DMS153 (cell line): ENCODE results near the gene ZNF469.
"Not testable (repeated sequence)": the region's sequence is repeated elsewhere in the genome, so short reads cannot be mapped to it uniquely, and the experiment has no call there.

ENCODE experiments used
- DNase-seq: peaks from one replicate; lab custom pipeline; 2025; lab: John Stamatoyannopoulos, UW

ZNF469 gene

DNA sequence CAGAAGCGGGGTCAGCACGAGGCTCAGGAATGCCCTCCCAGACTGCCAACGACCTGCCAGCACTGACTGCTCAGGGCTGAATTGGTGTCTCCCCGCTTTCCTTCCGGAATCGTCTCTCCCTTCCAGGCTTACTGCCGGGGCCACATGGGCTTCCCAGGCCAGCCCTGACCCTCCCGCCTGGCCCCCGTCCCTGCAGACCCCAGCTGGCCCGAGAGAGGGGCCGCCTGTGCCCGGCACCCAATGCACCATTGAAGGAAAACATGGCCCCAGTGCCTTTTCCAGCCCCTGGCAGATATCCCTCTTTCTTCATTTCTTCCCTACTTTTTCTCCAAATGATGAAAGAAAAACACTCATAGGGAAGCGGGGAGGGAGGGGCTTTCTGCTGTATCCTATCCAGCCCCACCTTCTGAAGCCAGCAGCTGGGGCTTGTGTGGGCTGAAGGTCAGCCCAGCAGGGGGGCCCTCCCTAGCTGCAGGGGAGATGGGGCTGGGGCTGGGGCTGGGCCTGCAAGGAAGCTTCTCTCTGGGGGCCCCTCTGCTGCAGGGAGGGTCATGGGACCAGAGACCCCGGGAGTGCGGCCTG lies 25.9 kb downstream of the ZNF469 start:
- no peak for DNase-seq

DNA sequence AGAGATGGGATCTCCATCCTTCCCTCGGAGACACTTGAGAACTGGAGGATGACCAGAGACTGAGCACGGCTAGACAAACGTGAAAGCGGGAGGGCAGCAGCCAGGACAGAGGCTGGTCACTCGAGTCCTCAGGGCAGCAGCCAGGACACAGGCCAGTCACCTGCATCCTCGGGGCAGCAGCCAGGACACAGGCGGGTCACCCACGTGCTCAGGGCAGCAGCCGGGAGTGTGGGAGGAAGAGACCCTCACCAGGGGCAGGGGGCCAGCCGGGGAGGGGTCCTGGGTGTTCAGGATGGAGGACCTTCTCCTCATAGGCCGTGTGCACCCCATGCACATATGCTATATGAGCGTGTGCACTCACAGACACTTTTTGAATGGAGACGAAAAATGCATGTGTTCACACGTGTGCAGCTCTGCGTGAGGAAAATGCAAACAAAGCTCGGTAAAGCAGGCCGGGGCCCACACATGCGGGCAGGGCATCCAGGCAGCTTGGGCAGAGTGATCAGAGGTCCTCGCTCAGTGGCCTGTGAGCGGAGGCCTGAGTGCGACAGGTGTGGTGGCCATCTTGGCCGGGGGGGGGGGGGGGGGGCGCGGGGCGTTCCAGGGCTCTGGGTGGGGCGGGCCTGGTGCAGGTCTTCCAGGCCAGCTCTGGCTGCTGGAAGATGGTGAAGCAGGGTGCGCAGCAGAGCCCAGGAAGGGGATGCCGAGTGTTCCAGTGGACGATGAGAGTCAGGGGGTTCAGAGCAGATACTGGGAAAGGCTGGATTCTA lies 26.7 kb downstream of the ZNF469 start:
- DNase-seq, result no peak

- not testable (repeated sequence) for DNase-seq
Measured at GRCh38 chr16:88410297-88410968, 27.7 kb downstream of the ZNF469 start.

DNA sequence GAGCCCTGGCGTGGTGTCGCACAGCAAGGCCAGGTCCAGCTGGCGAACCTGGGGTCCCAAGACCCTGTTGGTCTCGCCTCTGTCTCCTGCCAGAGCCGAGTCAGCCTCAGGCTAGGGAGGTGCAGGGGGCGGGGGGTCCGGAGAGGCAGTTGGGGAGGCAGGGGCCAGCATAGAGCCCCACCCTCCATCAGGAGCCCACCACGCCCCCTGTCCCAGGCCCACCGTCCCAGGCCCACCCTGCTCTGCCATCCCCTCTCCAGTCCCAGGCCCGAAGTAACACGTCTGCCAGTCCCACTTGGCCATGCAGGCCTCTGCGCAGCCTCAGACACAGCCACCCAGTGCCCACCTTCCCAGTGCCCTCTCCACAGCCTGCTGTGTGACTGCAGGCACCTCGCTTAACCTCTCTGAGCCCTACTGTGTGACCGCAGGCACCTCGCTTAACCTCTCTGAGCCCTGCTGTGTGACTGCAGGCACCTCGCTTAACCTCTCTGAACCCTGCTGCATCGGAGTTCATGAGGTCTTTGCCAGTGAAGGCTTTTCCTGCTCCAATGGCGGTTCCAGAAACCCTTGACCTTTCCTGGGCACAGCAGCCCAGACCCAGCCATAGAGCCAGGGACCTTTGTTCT lies 29.3 kb downstream of the ZNF469 start:
- DNase-seq, result no peak

GRCh38 chr16:88412766-88413165 lies 30.0 kb downstream of the ZNF469 start:
- DNase-seq, result no peak

DNA sequence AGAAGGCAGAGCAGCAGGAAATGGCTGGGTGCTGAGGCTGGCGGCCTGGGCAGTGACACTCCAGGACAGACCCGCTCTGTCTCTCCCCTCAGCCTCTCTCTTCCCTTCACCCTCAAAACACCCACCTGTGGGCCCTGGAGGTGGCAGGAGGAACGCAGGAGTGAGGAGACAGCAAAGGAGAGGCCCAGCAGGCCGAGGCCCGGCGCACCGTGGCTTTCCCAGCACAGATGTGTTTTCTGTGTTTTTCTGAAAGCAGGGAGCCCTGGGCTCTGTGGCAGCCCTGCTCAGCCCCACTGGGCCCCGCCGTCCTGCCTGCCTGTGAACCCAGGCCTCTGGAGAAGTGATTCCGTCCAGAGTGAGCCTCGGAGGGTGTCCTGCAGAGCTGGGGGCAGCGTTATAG lies 30.5 kb downstream of the ZNF469 start:
- DNase-seq, result no peak

DNA sequence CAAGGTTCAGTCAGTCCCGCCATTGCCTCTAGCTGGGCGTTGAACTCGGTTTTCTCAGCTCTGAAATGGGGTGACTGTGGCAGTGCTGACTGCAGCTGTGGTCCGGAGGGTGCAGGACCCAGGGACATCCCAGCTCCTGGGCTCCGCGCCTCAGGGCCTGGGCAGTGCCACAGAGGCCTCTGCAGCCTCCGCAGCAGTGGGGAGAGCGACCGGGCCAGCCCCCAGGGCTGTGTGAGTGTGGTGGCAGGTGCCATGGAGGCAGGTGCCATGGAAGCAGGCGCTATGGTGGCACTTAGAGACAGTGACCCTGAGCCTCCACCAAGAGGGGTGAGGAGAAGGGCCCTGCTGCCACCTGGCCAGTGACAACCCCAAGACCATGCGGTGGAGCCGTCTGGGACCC lies 30.9 kb downstream of the ZNF469 start:
- no peak for DNase-seq

- no peak for DNase-seq
Measured at GRCh38 chr16:88414521-88415380, 32.0 kb downstream of the ZNF469 start.

DNA sequence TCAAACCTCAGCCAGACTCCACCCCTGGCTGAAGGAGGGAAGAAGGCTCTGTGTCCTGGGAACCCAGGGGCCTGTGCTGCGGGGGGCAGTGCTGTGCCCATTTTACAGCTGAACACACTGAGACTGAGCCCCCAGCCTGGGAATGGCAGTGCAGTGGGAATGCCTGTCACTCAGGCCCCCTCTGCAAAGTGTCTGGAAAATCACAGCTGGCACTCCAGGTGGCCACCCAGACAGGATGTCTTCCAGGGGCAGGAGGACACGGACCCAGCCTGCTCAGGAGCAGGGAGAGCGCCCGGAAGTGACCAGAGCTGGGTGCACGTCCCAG lies 32.6 kb downstream of the ZNF469 start:
- DNase-seq, result no peak

GRCh38 chr16:88415713-88416323 lies 33.1 kb downstream of the ZNF469 start:
- DNase-seq, result no peak

DNA sequence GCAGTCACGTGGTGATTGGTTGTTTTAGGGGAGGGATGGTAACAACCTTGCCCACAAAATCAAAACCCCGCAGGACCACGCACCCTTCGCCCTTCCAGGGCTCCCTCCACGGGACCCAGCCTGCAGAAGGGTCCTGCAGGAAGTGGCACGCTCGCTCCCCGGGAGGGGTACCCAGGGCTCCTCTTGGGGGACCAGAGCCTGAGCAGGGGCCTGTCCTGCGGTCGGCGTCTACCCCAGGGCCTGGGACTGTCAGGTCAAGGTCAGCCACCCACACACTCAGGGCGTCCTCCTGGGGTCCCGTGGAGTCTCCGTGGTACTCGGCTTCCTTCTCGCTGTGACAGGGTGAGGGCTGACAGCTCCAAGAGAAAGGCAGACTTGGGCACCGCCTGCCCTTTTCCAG lies 33.9 kb downstream of the ZNF469 start:
- DNase-seq, result no peak

DNA sequence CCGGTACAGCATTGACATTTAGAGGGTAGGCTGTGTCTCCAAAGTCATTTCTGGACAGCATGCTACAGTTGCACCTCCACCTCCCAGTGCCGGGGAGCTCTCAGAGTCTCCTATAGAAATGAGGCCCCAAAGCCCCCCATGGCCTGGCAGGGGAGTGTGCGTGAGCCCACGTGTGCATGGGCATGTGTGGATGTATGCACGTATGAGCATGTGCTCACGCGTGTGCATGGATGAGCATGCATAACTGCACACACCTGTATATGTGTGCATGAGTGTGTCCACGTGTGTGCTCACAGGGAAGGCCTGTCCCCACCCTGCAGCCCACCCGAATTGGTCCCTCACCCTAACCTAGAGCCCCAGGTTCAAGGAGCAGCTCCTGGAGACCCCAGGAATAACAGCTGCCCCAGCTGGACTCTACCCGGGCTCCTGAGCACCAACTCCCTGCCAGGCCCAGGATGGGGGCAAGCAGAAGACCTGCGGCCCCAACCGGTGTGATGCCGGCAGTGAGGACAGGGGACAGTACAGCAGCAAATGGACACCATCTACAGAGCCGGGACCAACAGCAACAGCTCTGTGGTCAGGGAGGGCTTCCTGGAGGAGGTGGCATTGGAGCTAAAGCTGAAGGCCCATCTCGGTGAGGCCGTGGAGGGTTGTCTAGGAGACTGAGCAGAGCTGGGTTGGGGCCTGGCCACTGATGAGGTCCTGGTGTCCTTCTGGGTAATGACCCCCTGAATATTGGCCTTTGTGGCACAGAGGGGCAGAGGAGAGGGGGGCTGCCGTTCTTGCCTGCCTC lies 35.1 kb downstream of the ZNF469 start:
- no peak for DNase-seq

- no peak for DNase-seq
Measured at GRCh38 chr16:88418869-88419268, 36.1 kb downstream of the ZNF469 start.

DNA sequence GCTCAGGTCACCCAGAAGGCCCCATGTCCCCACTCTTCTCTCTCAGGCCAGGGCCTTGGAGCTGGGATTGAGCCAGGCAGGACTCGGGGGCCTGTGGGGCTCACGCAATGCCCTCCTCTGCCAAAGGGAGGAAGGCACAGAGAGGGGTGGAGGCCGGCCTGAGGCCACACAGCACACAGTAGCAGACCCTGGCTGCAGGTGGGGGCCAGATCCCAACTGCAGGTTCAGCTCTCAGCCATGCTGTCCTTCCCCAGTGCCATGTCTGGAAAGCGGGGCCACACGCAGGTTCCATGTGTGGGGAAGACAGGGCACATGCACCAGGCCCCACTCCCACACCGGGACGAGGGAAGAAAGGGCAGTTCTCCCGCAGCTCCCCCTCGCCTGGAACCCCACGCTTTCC lies 37.0 kb downstream of the ZNF469 start:
- DNase-seq, result no peak

DNA sequence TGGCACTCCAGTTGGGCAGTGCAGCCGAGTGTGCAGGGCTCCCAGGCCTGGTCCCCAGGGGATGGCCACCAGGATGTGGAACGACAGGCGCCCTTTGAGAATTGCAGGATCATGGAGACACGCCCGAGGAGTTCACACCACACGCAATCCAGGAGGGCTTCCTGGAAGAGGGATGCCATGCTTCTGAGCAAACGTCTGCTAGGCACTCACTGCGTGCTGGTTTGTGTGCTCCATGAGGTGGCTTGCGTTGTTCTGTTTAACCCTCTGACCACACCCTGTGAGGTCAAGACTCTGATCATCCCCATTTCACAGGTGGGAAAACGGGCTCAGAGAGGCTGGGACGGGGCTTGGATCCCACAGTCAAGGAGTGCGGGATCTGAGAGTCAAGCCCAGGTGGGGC lies 37.7 kb downstream of the ZNF469 start:
- no peak for DNase-seq

DNA sequence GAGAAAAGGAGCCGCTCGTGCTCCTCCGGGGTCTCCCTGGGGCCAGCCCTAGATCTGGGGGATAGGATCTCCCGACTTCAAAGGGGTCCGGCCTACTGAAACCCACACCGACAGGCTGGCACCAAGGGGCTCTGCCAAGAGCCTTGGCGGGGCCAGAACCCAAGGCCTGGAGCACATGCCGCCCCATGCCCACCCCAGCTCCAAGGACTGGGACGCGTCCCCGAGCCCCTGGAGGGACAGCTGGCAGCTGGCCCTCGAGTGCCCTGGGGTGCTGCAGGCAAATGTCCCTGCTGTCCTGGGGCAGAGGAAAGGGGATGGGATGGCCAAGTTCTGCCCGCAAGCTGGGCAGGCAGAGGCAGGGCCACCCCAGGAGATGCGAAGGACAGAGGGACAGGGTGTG lies 38.5 kb downstream of the ZNF469 start:
- no peak for DNase-seq

GRCh38 chr16:88421871-88422433 lies 39.2 kb downstream of the ZNF469 start:
- no peak for DNase-seq

GRCh38 chr16:88422733-88423447 lies 40.1 kb downstream of the ZNF469 start:
- DNase-seq, result no peak

GRCh38 chr16:88423448-88423850 lies 40.7 kb downstream of the ZNF469 start:
- DNase-seq, result no peak
